ENCODE results near the gene IMMT. TPM values are rescaled to one million over a fixed set of nuclear protein-coding genes. Genes with fewer than 3 reads are reported as not detected.

The IMMT gene
- total RNA-seq, 1 donor from 2014 or later, result 42.3 TPM

Small RNAs within 50 kb of the gene (small RNA-seq; reads per million reads assigned to genes)
- gene MIR4779 (not detected), gene RF00019 (not detected), gene SNORD94 (1,571 reads per million, percentile 99 among the genes with 10 or more reads in this experiment)

Other genes starting within 250 kb of the IMMT start
- 9.5 TPM for gene POLR1A, start 89.6 kb downstream of the IMMT start, total RNA-seq
- 114 TPM for gene PTCD3, start 89.2 kb downstream of the IMMT start, total RNA-seq
- gene MRPL35, start 4.0 kb upstream of the IMMT start, total RNA-seq, result 54.1 TPM
- 156 TPM for gene REEP1, start 142.2 kb upstream of the IMMT start, total RNA-seq
- gene KDM3A, start 245.9 kb upstream of the IMMT start, total RNA-seq, result 31.4 TPM